SK-N-SH treated with all-trans-retinoic acid at 6 μM for 48 hours (cell line): ENCODE data around the gene CDT1.

Experiments used
- GLIS3 ChIP-seq: fragments of 250-450 bp; sonication (Bioruptor Pico); IDR thresholded peaks from 2 replicates; pipeline ENCODE4 v1.5.0; 2020; ENCODE audit warnings: mild to moderate bottlenecking, moderate library complexity
- POU6F1 ChIP-seq: fragments of 250-450 bp; sonication (Bioruptor Pico); IDR thresholded peaks from 2 replicates; pipeline ENCODE4 v1.8.0; 2021; ENCODE audit warnings: low read depth, mild to moderate bottlenecking, moderate library complexity, borderline replicate concordance
- RARB ChIP-seq: fragments of 250-450 bp; sonication (Bioruptor Pico); IDR thresholded peaks from 2 replicates; pipeline ENCODE4 v1.8.0; 2021; ENCODE audit warnings: mild to moderate bottlenecking, moderate library complexity
- TCF4 ChIP-seq: fragments of 250-450 bp; sonication (Bioruptor Pico); IDR thresholded peaks from 2 replicates; pipeline ENCODE4 v1.8.0; 2021; ENCODE audit warnings: mild to moderate bottlenecking, moderate library complexity, borderline replicate concordance
- TOX ChIP-seq: fragments of 250-450 bp; sonication (Bioruptor Pico); IDR thresholded peaks from 2 replicates; pipeline ENCODE4 v1.8.0; 2021; ENCODE audit warnings: mild to moderate bottlenecking, moderate library complexity, borderline replicate concordance
- ZC3H10 ChIP-seq: fragments of 250-450 bp; sonication (Bioruptor Pico); IDR thresholded peaks from 2 replicates; pipeline ENCODE4 v1.5.1; 2021; ENCODE audit warnings: mild to moderate bottlenecking, moderate library complexity
- ZNF70 ChIP-seq: fragments of 450-650 bp; formaldehyde crosslinking; IDR thresholded peaks from 2 replicates; pipeline ENCODE4 v1.5.0; 2020; ENCODE audit warnings: mild to moderate bottlenecking, moderate library complexity

DNA sequence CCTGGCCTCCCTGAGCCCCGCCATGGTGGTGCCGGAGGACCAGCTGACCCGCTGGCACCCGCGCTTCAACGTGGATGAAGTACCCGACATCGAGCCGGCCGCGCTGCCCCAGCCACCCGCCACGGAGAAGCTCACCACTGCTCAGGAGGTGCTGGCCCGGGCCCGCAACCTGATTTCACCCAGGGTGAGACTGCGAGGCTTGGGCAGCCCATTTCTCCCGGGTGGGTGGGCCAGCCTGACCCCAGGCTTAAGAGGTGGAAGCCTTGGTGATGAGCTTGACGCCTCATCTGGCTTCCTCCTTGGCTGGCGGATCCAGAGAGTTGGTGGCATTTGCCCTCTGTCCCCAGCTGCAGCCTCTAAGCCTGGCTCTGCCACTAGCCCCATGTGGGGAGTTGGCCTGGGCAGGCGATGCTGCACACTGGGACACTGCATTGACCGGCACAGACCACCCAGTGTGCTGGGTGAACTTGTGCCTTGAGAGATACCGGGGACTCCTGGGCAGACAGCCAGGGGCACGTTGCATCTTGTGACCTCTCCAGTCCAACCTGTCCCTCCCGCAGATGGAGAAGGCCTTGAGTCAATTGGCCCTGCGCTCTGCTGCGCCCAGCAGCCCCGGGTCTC, 3.0 kb downstream of the CDT1 start:
- TF ChIP-seq GLIS3 (CRISPR knock-in tag) (no peak), RARB (CRISPR knock-in tag) (no peak), ZNF70 (CRISPR knock-in tag) (no peak), TOX (no peak), ZC3H10 (CRISPR knock-in tag) (no peak), TCF4 (CRISPR knock-in tag) (no peak), POU6F1 (CRISPR knock-in tag) (no peak)
